ENCODE measurements around the gene ATXN7. TPM values are rescaled to one million over a fixed set of nuclear protein-coding genes. Genes with fewer than 3 reads are reported as not detected.

Gene ATXN7
- total RNA-seq, 1 experiment from 2014 or later, result 7.4 TPM

DNA sequence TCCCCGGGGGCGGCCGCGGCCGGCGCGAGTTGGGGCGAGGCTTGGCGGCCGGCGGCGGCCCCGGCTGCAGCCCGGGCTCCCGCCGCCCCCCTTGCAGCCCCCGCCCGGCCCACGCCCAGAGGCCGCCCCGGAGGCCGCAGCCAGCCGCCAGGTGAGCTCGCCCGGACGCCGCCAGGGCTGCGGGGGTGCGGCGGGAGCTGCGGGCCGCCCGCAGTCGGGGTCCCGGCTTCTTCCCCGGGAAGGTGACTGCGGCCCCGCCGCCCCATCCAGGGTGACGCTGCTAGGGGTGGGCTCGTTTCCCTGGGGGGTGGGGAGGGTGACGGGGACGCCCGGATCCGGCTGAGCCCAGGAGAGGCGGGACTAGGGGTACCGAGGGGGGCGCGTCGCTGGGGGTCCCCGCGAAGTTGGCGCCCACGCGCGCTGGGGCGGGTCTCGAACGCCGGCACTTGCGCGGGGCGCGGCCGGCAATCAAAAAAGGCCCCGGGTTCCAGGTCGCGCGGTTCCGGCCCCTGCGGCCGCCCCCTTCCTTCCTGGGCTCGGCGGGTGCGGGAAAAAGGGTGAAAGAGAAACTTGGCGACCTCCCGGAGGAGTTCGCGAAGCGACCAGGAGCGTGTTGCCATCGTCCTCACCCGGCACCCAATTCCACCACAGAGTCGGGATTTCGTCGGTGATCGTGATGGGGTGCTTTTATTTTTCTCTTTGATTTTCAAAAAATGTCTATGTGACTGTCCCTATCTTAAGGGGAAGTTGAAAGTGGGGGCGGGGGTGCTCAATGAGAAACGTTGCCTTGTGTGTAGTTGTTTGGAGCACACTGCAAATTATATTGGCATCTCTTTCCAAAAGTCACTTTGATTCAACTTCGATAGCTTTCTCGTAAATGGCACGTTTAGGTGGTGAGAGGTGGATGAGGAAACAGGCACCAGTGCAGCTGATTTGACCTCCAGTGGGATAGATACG, 619 bp downstream of the ATXN7 start:
- DNase-seq (ENCODE audit: low spot score), result peak; percentile 16

DNA sequence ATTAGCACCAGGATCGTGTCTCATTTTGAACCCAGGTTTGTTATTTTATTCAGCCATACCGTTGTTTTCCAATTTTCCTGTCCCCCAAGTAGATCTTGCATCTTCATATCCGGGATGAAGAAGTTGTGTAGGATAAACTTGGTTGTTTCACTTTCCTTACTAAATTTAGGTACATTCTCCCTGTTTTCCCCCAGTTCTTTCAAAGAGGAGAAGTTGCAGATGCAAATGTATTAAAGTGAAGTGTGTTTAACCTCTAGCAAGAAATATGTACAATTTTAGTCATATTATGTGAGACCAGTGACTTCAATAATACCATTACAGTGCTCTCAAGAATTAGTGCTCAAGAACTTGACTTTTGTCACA, 1.3 kb downstream of the ATXN7 start:
- no peak for DNase-seq (ENCODE audit: low spot score)

DNA sequence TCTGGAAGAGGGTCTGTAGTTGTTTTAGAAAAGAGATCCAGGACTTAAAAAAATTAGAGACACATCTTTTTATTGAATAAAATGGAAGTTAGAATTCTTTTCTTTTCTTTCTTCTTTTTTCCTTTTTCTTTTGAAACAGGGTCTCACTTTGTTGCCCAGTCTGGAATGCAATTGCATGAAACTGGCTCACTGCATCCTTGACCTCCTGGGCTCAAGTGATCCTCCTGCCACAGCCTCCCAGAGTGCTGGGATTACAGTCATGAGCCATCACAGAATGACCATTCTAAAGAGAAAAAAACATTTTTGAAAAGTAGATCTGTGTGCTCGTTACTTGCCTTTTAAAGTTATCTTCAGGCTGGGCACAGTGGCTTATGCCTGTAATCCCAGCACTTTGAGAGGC, 3.6 kb downstream of the ATXN7 start:
- DNase-seq (ENCODE audit: low spot score), result no peak

DNA sequence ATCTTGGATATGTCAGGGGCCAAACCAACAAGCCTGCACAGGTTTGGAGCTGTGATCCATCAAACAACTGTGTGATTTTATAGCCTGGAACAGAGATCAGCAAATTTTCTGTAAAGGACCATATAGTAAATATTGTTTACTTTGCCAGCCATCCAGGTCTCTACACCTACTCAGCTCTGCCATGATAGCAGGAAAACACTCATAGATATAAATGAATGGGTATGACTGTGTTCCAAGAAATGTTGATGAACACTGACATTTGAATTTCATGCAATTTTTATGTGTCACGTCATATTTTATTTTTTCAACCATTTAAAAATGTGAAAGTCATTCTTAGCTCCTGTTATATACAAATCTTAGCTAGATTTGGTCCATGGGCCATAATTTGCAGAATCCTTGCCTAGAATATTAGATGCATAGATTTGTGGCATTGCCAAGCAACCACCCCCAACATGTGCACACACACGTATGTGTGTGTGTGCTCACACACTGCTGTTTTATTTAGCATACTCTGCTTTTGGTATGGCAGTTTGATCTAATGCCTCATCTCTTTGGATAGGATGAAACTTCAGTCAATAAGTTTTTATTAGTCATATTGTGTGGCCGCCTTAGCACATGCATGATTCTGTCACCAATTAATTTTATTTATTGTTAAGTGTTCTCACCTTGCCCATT, 6.4 kb downstream of the ATXN7 start:
- DNase-seq (ENCODE audit: low spot score), result no peak

DNA sequence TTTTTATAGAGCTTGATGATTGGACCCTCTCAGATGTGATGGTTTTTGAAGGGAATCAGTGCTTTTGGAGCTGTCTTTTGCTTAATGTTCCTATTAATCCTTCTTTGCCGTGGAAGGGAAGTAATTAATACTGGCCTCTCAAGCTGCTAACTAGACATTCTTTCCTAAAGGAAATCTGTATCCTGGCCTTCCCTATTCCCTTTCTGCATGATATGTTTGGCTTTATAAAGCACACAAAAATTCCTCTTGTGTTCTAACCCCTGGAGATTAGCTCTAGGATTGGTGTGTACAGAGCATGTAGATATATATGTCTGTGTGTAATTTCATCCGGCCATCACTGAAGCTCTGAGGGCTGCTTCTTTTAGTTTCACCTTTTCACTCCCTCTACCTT, 6.9 kb downstream of the ATXN7 start:
- DNase-seq (ENCODE audit: low spot score), result no peak

DNA sequence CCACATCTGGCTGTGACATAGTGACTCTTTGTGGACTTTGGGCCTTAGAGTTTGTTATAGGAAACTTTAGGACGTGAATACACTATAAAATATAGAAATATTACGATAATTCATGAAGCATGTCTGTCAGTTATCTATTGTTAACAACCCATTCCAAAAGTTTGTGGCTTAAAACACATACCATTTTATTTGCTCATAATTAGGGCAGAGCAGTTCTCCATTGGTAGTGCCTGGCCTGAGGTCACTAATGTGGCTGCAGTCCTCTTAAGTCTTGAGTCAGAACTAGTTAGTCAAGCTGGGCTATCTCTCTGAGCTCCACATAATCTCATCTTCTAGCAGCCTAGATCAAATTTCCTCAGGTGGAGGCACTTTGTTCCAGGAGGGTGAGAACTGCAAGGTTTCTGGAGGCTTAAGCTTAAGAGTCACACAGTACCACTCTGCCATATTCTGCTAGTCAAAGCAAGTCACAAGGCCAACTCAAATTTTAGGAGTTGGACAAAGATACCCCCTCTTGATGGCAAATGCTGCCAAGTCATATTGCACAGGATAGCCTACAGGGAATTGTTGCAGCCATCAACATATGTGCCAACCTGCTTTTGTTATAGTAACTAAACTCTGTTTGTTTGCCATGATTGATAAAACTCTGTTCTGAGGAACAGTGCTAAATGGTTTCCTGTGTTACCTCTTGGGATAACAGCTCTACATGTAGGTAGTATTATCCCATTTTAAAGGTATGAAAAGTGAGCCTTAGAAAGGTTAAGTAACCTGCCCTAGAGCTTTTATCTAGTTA, 8.7 kb downstream of the ATXN7 start:
- DNase-seq (ENCODE audit: low spot score), result peak; percentile 61

DNA sequence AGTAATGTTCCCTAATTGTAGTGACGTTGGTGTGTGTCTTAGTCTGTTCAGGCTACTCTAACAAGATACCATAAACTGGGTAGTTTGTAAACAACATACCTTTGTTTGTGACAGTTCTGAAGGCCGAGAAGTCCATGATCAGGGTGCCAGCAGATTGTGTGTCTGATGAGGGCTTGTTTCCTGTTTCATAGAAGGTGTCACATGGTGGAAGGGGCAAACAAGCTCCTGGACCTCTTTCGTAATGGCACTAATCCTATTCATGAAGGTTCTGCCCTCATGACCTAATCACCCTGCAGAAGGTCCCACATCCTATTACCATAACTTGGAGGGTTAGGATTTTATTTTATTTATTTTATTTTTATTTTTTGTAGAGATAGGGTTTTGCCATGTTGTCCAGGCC, 11.1 kb downstream of the ATXN7 start:
- DNase-seq (ENCODE audit: low spot score), result no peak

DNA sequence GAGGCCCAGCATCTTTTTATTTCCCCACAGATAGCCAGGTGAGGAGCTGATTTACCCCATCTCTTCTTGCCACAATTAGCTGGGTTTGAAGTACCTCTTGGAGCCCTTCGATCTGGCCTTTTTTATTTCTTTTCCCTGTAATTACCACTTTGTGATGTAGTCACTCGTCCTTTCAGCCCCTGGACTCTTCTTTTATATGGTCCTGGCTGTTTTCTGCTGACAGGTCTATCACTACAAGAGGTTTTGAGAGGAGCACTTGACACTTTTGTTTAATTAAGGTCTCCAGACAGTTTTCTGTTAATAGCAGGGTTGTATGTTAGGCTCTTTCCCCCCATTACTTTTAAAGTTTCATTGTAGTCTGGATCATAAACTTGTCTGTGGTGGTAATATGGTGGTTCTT, 11.8 kb downstream of the ATXN7 start:
- DNase-seq (ENCODE audit: low spot score), result no peak

DNA sequence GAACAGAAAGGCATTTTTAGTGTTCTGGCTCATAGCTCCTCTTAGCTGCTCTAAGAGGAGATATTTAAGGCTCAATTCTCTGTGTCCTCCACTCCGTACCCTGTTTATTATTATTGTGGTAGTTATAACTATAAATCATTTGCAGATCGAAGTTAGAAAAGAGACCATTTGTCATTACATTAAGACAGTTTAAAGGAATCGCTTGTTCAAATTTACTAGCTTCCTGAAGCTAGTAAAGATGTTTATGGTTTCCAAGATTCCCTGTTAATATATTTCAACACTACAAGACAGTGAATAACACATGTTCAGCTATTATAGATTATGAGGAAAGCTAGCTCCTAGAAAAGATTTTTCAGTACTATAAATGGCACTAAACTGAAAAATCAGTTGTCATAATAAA, 12.6 kb downstream of the ATXN7 start:
- DNase-seq (ENCODE audit: low spot score), result no peak

DNA sequence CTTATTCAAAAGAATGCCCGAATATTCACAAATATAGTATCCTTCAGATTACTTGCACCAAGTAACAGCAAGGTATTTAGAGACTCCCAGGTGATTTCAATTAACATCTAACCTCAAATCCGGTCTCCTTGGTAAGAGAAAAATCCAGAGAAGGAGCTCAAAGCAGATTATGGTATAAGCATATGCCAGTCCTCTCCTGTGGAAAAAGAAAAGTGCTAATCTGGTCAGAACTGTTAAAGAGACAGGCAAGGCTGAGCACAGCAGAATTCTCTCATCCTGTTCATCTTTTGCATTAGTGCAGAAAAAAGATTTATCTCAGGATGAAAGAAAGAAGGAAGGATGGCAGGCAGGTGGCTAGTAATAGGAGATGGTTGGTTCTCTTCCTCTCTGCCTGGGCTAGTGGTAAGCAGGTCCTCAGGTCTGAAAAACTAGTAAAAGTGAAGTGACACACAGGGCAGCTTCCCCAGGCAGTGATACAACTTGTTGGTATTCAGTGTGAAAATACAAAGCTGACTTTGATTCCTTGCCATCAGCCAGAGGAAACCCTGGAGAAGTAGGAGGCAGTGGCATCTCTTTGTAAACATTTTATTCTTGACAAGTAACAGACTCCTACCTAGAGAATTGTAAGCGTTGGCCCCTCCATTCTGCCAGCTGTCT, 14.2 kb downstream of the ATXN7 start:
- DNase-seq (ENCODE audit: low spot score), result no peak

DNA sequence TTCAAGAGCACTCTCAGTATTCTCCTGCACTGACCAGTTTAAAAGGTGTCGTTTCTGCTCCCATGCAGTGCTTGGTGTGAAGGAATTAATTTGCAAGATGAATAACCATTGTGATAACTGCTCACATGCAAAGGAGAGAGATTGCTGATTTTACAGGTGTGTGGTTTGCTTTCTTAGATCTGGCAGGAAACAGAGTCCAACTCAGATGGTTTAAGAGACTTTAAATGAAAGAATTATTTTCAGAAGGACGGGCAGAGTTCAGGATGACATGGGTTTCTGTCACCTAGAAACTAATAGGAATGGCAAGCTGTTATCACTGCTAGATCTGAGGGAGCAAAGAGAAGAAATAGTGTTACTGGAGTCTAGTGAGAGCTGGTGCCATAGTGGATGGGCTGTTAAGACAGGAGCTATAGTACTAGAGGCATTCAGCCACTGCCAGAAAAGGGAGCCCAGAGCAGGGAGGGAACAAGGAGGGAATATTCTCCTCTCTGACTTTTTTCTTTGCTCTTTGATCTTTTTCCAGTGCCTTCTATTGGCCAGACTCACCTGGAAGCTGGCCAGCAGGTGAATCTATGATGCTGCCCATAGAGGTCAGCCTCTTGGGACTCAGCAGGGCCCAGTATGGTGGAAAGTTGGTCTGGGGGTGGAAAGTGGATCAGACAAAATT, 14.9 kb downstream of the ATXN7 start:
- no peak for DNase-seq (ENCODE audit: low spot score)

DNA sequence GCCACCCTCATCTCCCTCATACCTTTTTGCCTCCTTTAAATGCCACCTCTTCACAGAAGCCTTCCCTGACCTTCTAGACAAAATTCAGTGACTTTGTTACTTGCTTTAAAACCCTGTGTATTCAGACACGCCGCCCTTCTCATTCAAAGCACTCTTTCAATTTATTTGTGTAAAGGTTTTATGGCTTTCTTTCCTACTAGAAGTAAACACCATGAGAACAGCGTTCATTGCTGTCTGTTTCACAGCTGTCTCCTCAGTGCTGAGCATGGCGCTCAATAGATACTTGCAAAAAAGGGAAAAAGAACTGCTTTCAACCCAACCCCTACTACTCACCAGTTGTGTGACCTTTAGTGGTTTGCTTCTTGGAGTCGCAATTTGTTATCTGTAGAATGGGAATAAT, 17.0 kb downstream of the ATXN7 start:
- DNase-seq (ENCODE audit: low spot score), result no peak

DNA sequence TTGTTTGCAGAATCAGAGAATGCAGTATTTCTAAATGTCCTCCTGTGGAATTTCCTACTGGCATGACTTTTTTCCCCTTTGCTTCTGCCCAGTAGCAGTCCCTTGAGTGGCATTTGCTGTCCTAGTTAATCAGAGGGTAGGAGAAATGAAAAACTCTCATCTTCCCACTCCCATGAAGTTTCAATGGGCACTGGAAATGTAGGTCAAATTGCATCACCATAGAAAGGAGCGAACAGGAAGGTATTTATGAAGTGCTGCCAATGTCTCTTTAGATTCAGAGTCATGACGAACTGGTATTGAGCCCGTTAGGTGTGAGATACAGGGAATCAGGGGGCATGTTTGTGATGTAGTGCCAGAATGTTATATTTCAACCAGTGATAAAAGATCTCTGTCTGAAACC, 23.2 kb downstream of the ATXN7 start:
- no peak for DNase-seq (ENCODE audit: low spot score)

DNA sequence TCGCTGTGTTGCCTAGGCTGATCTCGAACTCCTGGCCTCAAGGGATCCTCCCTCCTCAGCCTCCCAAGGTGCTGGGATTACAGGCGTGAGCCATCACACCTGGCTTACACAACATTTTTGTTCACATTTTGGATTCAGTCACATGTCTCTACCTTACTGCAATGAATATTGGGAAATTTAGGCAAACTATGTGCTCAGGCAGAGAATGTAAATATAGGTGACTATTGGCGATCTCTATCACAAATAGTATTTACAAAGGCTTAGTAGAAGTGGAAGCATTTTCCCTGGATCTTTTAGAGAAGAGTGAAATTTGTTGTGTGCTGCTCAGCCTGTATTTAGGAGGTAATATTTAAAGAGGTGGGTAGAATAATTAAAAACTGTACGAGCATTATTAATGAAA, 27.9 kb downstream of the ATXN7 start:
- no peak for DNase-seq (ENCODE audit: low spot score)

DNA sequence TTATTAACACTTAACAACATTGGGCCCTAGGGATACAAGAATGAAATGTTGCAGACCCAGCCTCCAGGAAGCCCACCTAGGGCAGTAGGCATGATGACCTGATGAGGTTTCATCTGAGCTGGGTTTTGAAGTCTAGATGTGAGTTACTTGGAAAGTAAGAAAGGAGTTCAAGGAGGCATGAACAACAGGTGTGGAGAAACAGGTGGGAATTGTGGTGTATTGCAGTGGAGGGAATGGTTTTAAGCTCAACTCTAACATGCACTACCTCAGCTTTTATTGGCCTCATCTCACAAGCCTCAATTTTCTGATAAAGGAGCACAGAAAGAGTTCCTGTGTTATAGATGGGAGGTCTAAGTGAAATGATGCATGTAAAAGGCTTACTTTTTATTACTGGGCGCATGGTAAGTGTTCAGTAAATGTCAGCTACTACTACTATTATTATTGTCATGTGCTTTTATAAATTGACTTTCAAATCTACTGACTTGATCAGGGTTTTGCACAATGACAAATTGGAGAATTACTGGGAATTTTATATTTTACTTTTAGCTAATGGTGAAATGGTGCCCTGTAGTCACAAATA, 29.2 kb downstream of the ATXN7 start:
- no peak for DNase-seq (ENCODE audit: low spot score)

DNA sequence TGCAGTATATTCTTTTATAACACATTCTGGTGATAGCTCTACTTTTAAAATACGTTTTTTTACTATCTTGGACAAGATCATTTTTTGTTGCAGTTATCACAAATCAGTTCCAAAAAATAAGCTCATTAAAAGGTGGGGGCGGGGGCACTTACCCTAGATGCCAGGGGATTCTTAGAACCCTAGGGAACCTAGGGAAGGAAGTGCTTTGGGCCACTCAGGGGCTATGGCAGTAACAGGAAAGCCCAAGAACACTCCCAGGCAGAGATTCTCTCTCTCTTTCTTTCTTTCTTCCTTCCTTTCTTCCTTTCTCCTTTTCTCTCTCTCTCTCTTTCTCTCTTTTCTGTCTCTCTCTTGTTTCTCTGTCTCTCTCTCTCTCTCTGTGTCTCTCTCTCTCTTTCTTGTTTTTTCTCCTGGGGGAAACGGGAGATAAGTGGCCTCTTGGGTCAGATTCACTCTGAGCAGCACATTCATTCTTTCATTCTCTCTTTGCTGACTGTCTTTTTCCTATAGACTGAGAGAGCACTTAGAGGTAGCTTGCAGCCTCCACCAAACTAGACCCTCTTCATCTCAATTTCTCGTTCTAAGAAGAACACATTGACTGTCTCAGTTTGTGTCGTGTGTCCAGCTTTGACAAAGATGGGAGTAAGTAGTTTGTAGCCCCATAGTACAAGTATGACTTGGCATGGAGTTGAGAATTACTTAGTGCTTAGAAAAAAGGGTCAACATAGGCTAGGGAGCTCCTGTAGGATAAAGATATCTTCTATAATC, 31.9 kb downstream of the ATXN7 start:
- no peak for DNase-seq (ENCODE audit: low spot score)

DNA sequence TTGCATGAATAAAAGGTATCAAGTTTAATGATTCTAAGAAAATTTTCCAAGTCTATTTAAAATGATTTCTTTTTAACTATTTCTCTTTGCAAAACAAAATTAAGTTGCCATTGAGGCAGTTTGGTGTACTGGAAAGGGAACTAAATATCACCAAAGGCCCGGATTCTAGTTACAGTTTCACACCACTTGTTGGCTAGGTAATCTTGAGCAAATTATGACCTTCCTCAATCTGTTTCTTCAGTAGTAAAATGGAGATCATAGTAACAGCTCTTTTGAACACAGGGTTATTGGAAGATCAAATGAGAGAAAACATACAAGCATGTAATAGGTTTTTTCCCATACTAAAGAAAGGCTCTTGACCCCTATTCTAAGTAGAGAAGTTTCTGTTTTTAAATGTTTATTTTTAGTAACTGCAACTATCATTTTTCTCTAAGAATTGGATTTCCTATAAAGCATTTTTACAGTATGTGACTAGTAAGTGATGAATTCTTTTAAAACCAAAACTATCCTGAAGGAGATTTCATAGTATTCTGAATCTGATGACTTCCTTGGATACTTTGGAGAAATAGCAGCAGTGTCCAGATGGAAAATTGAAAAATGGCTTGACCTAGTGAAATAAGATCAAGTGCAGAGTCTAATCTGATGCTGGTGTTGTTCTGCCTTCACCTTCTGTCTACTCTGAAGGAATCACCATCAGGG, 32.8 kb downstream of the ATXN7 start:
- no peak for DNase-seq (ENCODE audit: low spot score)

DNA sequence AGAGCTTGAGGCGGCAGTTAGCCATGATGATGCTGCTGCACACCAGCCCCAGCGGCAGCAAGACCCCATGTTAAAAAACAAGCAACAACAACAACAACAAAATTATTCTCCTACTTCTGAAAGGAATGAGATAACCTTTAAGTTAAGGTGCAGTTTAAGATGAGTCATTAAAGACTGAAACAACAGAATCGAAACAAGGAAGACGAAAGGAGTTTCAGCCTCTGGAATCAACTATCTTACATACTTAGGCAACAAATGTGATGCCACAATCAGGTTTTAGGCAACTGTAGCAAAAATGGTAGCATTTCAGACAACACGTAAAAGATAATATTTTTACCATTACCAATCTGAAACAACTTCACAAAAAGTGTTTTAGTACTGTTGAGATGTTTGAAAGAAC, 36.3 kb downstream of the ATXN7 start:
- no peak for DNase-seq (ENCODE audit: low spot score)

DNA sequence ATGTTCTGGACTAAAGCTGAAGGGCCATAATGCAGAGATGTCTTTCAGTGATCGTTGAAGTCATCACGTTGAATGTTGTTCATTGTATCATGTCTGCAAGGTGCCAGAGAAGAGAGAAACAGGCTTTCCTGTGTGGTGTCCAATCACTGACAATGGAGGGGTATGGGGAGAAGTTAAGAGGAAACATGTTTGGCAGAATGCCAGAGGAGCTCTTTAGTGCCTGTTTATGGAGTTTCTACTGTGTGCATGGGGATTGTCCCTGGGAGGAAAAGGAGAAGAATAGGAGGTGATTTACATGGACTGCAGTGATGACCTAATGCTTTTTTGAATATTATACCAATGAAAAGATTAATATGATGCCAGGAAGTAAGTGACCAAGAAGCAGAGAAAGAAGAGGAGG, 36.8 kb downstream of the ATXN7 start:
- DNase-seq (ENCODE audit: low spot score), result no peak
